Natural killer cell (primary cell): ENCODE data around the gene BICRA. TPM values are rescaled to one million over a fixed set of nuclear protein-coding genes. Genes with fewer than 3 reads are reported as not detected.

Experiments used
- ATAC-seq, 3 donors: fragments of 150-1000 bp in 2 of 3; fragments of 200-7000 bp in 1 of 3; cut with Tn5 transposase; 1 replicate in 1 of 3; 2 replicates in 2 of 3; pipeline ENCODE4 v1.10.0; 2021; ENCODE audit warnings: mild to moderate bottlenecking in 2 of 3, moderate library complexity in 2 of 3
- DNase-seq, 2 donors: peaks; one replicate each; pipeline versions ENCODE4 v3.0.0 to v3.0.0-alpha.2; 2013 to 2021; ENCODE audit warnings: mixed read lengths in 1 of 2
- H3K27ac ChIP-seq: one replicate; pipeline ENCODE4 v1.5.1; 2013; ENCODE audit warnings: mild to moderate bottlenecking, low read length
- H3K27me3 ChIP-seq: one replicate; pipeline ENCODE4 v1.6.1; 2013; ENCODE audit warnings: low read length; ENCODE audit not compliant: control insufficient read depth, insufficient read depth
- H3K36me3 ChIP-seq: one replicate; pipeline ENCODE4 v1.6.1; 2013; ENCODE audit warnings: low read length; ENCODE audit not compliant: control insufficient read depth, insufficient read depth
- H3K4me1 ChIP-seq: one replicate; pipeline ENCODE4 v1.6.1; 2013; ENCODE audit warnings: low read length; ENCODE audit not compliant: control insufficient read depth, insufficient read depth
- H3K4me3 ChIP-seq: one replicate; pipeline ENCODE4 v1.5.1; 2013; ENCODE audit warnings: low read length
- H3K9me3 ChIP-seq: one replicate; pipeline ENCODE4 v1.6.1; 2013; ENCODE audit warnings: low read length; ENCODE audit not compliant: control insufficient read depth, insufficient read depth
- H3K27ac Mint-ChIP-seq, 2 donors: one replicate each; pipeline ENCODE4 v1.8.0; 2022; ENCODE audit warnings: mild to moderate bottlenecking in 2 of 2, mixed read lengths in 2 of 2, moderate library complexity in 1 of 2
- H3K27me3 Mint-ChIP-seq, 2 donors: one replicate each; pipeline ENCODE4 v1.8.0; 2022; ENCODE audit warnings: low read depth in 2 of 2, mixed read lengths in 2 of 2
- H3K36me3 Mint-ChIP-seq: one replicate; pipeline ENCODE4 v1.8.0; 2022; ENCODE audit warnings: mixed read lengths
- H3K4me1 Mint-ChIP-seq, 2 donors: one replicate each; pipeline ENCODE4 v1.8.0; 2022; ENCODE audit warnings: mixed read lengths in 2 of 2
- H3K4me3 Mint-ChIP-seq: one replicate; pipeline ENCODE4 v1.8.0; 2022; ENCODE audit warnings: mild to moderate bottlenecking, moderate library complexity, mixed read lengths
- H3K9me3 Mint-ChIP-seq, 2 donors: one replicate each; pipeline ENCODE4 v1.8.0; 2022; ENCODE audit warnings: mixed read lengths in 2 of 2
- WGBS: methylation state at CpG from one replicate; pipeline ENCODE4 v1.1.7; 2013; ENCODE audit warnings: missing lambda C conversion rate; ENCODE audit not compliant: insufficient coverage; 5-methylcytosine and 5-hydroxymethylcytosine counted together
- intact Hi-C: fragments of 100-400 bp; cut with micrococcal nuclease; formaldehyde crosslinking; loops from one replicate; pipeline ENCODE4 v1.14.2; 2022
- total RNA-seq, 4 donors: library from RNA; stranded (reverse); fragments of 120-200 nt in 1 of 4; gene quantifications; one replicate each; pipeline versions ENCODE4 v1.2.3 to v1.2.4, GENCODE V29; 2013 to 2022
- TF ChIP-seq, protein P1 (sequence below): fragments of 200-600 bp; IDR thresholded peaks from one replicate; pipeline ENCODE4 v1.8.0; 2022; ENCODE audit warnings: antibody characterized with exemption

BICRA gene
- total RNA-seq, 3 donors from 2014 or later (not counting 1 experiment from before 2014, with no cell fraction given) = 31.9 to 37.4 (median 34.1) TPM

DNA sequence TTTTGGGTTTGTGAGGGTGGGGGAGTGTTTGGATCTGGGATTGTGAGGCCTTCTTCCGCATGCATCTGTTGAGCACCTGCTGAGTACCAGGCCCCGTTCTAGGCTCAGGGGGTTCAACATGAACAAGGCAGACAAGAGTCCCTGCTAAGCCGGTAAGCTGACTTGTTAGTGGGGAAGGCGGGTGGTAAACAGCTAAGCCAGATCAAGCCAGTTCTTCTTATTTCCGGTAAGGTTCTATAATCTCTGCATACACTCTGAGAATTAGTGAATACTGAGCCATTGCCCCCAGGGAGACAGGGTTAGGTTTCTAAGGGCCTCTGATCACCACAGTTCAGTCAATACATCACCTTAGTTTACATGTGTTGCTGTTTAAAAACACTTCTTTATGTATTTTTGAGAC, 94.4 kb downstream of the BICRA start:
- H3K36me3 Mint-ChIP-seq = no peaks in the 10 kb centered on the region
- Histone ChIP-seq H3K27me3 (no peaks in the 10 kb centered on the region), H3K4me3 (no peak overlapping the region), H3K9me3 (no peaks in the 10 kb centered on the region), H3K4me1 (peaks cover 5% of the 10 kb centered on the region), H3K36me3 (peaks cover 34% of the 10 kb centered on the region), H3K27ac (no peak overlapping the region)
- intact Hi-C loops = no loop called here
- DNase-seq = no peak
- H3K9me3 Mint-ChIP-seq = no peaks in the 10 kb centered on the region
- 96% methylated on average over 5 of the region's 5 CpGs for WGBS
- H3K4me1 Mint-ChIP-seq = peaks cover 9% of the 10 kb centered on the region in 2 donors
- no peak overlapping the region for H3K4me3 Mint-ChIP-seq
- TF ChIP-seq, protein P1, sequence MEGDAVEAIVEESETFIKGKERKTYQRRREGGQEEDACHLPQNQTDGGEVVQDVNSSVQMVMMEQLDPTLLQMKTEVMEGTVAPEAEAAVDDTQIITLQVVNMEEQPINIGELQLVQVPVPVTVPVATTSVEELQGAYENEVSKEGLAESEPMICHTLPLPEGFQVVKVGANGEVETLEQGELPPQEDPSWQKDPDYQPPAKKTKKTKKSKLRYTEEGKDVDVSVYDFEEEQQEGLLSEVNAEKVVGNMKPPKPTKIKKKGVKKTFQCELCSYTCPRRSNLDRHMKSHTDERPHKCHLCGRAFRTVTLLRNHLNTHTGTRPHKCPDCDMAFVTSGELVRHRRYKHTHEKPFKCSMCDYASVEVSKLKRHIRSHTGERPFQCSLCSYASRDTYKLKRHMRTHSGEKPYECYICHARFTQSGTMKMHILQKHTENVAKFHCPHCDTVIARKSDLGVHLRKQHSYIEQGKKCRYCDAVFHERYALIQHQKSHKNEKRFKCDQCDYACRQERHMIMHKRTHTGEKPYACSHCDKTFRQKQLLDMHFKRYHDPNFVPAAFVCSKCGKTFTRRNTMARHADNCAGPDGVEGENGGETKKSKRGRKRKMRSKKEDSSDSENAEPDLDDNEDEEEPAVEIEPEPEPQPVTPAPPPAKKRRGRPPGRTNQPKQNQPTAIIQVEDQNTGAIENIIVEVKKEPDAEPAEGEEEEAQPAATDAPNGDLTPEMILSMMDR = no peak
- H3K27me3 Mint-ChIP-seq = peaks cover 0 to 7% of the 10 kb centered on the region in 2 donors
- ATAC-seq = no peak
- no peak overlapping the region for H3K27ac Mint-ChIP-seq

DNA sequence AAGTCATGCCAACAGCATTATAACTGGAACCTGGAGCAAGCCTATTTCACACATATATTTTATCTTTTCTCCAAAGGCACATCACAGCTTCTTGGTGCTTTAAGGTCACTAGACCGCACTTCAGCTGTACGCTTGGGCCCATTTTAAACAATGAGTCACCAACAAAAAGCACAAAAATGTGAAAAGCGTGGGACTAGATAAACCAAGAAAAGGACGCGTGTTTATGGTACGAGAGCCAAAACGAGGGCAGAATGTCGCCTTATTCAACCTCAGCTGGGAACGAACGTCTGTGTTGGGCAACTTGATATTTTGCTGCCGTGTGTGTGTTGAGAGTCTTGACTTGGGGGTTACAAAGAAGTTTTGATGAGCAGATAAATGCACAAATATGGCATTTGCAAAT, 95.1 kb downstream of the BICRA start:
- Histone ChIP-seq H3K4me3 (no peak overlapping the region), H3K4me1 (peaks cover 5% of the 10 kb centered on the region), H3K36me3 (peaks cover 28% of the 10 kb centered on the region), H3K27me3 (no peaks in the 10 kb centered on the region), H3K9me3 (no peaks in the 10 kb centered on the region), H3K27ac (no peak overlapping the region)
- DNase-seq = no peak
- no peak for ATAC-seq
- intact Hi-C loops = no loop called here
- H3K36me3 Mint-ChIP-seq = no peaks in the 10 kb centered on the region
- H3K4me1 Mint-ChIP-seq = peaks cover 9% of the 10 kb centered on the region in 2 donors
- H3K4me3 Mint-ChIP-seq = no peak overlapping the region
- TF ChIP-seq, protein P1 = no peak
- H3K27ac Mint-ChIP-seq = no peak overlapping the region
- peaks cover 0 to 7% of the 10 kb centered on the region in 2 donors for H3K27me3 Mint-ChIP-seq
- no peaks in the 10 kb centered on the region for H3K9me3 Mint-ChIP-seq
- 95% methylated on average over 11 of the region's 11 CpGs for WGBS

DNA sequence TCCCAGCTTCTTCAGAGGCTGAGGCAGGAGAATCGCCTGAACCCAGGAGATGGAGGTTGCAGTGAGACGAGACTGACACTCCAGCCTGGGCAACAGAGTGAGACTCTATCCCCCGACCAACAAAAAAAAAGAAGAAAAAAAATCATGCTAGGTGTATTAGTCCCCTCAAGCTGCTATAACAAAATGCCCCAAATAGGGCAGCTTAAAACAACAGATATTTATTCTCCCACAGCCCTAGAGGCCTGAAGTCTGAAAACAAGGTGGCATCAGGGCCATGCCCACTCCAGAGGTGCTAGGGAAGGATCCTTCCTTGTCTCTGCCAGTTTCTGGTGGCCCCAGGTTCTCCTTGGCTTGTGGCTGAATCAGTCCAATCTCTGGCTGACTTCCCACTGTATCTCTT, 95.7 kb downstream of the BICRA start:
- TF ChIP-seq, protein P1 = no peak
- H3K4me3 ChIP-seq = no peak overlapping the region
- peaks cover 23% of the 10 kb centered on the region for H3K36me3 ChIP-seq
- Mint-ChIP-seq H3K27me3 (peaks cover 0 to 7% of the 10 kb centered on the region in 2 donors), H3K4me1 (peaks cover 9% of the 10 kb centered on the region in 2 donors), H3K36me3 (no peaks in the 10 kb centered on the region), H3K9me3 (no peaks in the 10 kb centered on the region), H3K4me3 (no peak overlapping the region), H3K27ac (no peak overlapping the region)
- no peaks in the 10 kb centered on the region for H3K27me3 ChIP-seq
- no peak for ATAC-seq
- 94% methylated on average over 3 of the region's 3 CpGs for WGBS
- DNase-seq = no peak
- peaks cover 5% of the 10 kb centered on the region for H3K4me1 ChIP-seq
- H3K9me3 ChIP-seq = no peaks in the 10 kb centered on the region
- intact Hi-C loops = no loop called here
- H3K27ac ChIP-seq = no peak overlapping the region
